Parathyroid adenoma (tissue), 2 donors: Measurements from ENCODE around the gene TMEM129.

Experiments used
- H2AFZ ChIP-seq: fragments of 300-600 bp; sonication (generic); one replicate; pipeline ENCODE4 v1.7.0; 2017; ENCODE audit warnings: antibody characterized with exemption, mild to moderate bottlenecking
- H3K27ac ChIP-seq: fragments of 300-600 bp; sonication (generic); one replicate; pipeline ENCODE4 v1.7.0; 2017
- H3K27me3 ChIP-seq: fragments of 300-600 bp; sonication (generic); one replicate; pipeline ENCODE4 v1.7.0; 2017; ENCODE audit warnings: low read length; ENCODE audit not compliant: control insufficient read depth, insufficient read depth
- H3K36me3 ChIP-seq: fragments of 300-600 bp; sonication (generic); one replicate; pipeline ENCODE4 v1.7.0; 2017; ENCODE audit warnings: low read length; ENCODE audit not compliant: control insufficient read depth, insufficient read depth
- H3K4me1 ChIP-seq: fragments of 300-600 bp; sonication (generic); one replicate; pipeline ENCODE4 v1.7.0; 2017; ENCODE audit warnings: control low read depth
- H3K4me2 ChIP-seq: fragments of 300-600 bp; sonication (generic); one replicate; pipeline ENCODE4 v1.7.0; 2017; ENCODE audit warnings: low read length
- H3K4me3 ChIP-seq: fragments of 300-600 bp; sonication (generic); one replicate; pipeline ENCODE4 v1.7.0; 2017; ENCODE audit warnings: low read depth, low read length
- H3K79me2 ChIP-seq: fragments of 300-600 bp; sonication (generic); one replicate; pipeline ENCODE4 v1.7.0; 2017; ENCODE audit warnings: control low read depth
- H3K9ac ChIP-seq: fragments of 300-600 bp; sonication (generic); one replicate; pipeline ENCODE4 v1.7.0; 2017; ENCODE audit warnings: mild to moderate bottlenecking
- H3K9me3 ChIP-seq: fragments of 300-600 bp; sonication (generic); one replicate; pipeline ENCODE4 v1.7.0; 2017; ENCODE audit warnings: low read length; ENCODE audit not compliant: control insufficient read depth
- CTCF ChIP-seq: fragments of 300-600 bp; sonication (generic); IDR thresholded peaks from one replicate; pipeline ENCODE4 v1.7.0; 2017; ENCODE audit warnings: antibody characterized with exemption, mild to moderate bottlenecking
- donor health status: primary hyperparathyroidism.

The TMEM129 gene

GRCh38 chr4:1765409-1766072 lies 44.4 kb upstream of the TMEM129 start:
- no peak overlapping the region for H3K4me3 ChIP-seq
- H3K27me3 ChIP-seq = no peaks in the 10 kb centered on the region
- TF ChIP-seq CTCF = no peak
- H3K4me1 ChIP-seq = no peaks in the 10 kb centered on the region
- H3K36me3 ChIP-seq = no peaks in the 10 kb centered on the region
- H3K79me2 ChIP-seq = no peaks in the 10 kb centered on the region
- no peak overlapping the region for H3K9ac ChIP-seq
- H2AFZ ChIP-seq = no peak overlapping the region
- H3K9me3 ChIP-seq = no peaks in the 10 kb centered on the region
- no peak overlapping the region for H3K4me2 ChIP-seq
- no peak overlapping the region for H3K27ac ChIP-seq

- Histone ChIP-seq H3K4me3 (no peak overlapping the region), H3K4me2 (no peak overlapping the region), H3K36me3 (no peaks in the 10 kb centered on the region), H3K4me1 (no peaks in the 10 kb centered on the region), H3K27ac (no peak overlapping the region), H3K27me3 (no peaks in the 10 kb centered on the region), H2AFZ (no peak overlapping the region), H3K9ac (no peak overlapping the region), H3K79me2 (no peaks in the 10 kb centered on the region), H3K9me3 (no peaks in the 10 kb centered on the region)
- TF ChIP-seq CTCF = no peak
Observed at GRCh38 chr4:1764670-1765069, 43.5 kb upstream of the TMEM129 start.

- no peaks in the 10 kb centered on the region for H3K9me3 ChIP-seq
- H3K4me3 ChIP-seq = no peak overlapping the region
- no peak overlapping the region for H3K27ac ChIP-seq
- H3K79me2 ChIP-seq = no peaks in the 10 kb centered on the region
- no peaks in the 10 kb centered on the region for H3K4me1 ChIP-seq
- H3K36me3 ChIP-seq = no peaks in the 10 kb centered on the region
- no peak overlapping the region for H2AFZ ChIP-seq
- TF ChIP-seq CTCF = no peak
- no peaks in the 10 kb centered on the region for H3K27me3 ChIP-seq
- H3K9ac ChIP-seq = no peak overlapping the region
- no peak overlapping the region for H3K4me2 ChIP-seq
Observed at GRCh38 chr4:1763550-1764080, 42.5 kb upstream of the TMEM129 start.

GRCh38 chr4:1763070-1763549 lies 42.0 kb upstream of the TMEM129 start:
- Histone ChIP-seq H3K9me3 (no peaks in the 10 kb centered on the region), H3K27ac (no peak overlapping the region), H3K27me3 (no peaks in the 10 kb centered on the region), H3K4me1 (no peaks in the 10 kb centered on the region), H2AFZ (peak overlapping the region; percentile 56), H3K4me2 (no peak overlapping the region), H3K36me3 (no peaks in the 10 kb centered on the region), H3K4me3 (no peak overlapping the region), H3K79me2 (no peaks in the 10 kb centered on the region), H3K9ac (no peak overlapping the region)
- no peak for TF ChIP-seq CTCF
